Endothelial cell of umbilical vein (primary cell): ENCODE results near the gene EXO5. TPM values are rescaled to one million over a fixed set of nuclear protein-coding genes. Genes with fewer than 3 reads are reported as not detected.

Experiments used
- BruUV-seq: library from RNA; stranded (reverse); fragments of 400-500 nt; replicated peaks from 2 replicates; lab custom pipeline; 2021; lab: Mats Ljungman, UMichigan
- CTCF ChIA-PET: fragments of 300-600, 350-600 bp; sonication (Branson Sonifier 250); formaldehyde crosslinking; loops from one replicate; lab custom pipeline; 2021; ENCODE audit warnings: antibody characterized with exemption, inconsistent platforms; lab: Charles Lee
- POLR2A ChIA-PET: fragments of 300-600, 350-600 bp; sonication (Branson Sonifier 250); formaldehyde crosslinking; loops from one replicate; lab custom pipeline; 2021; ENCODE audit warnings: antibody characterized with exemption, inconsistent platforms; lab: Charles Lee
- DNase-seq: peaks from one replicate; pipeline ENCODE4 v3.0.0-alpha.2; 2011; ENCODE audit warnings: low read depth, low spot score
- FAIRE-seq: peaks from 2 replicates; lab custom pipeline; 2011; peaks lifted over from hg19 to GRCh38; lab: Jason Lieb, UNC
- H2AFZ ChIP-seq: 2 replicates; pipeline ENCODE4 v1.6.0; 2012; ENCODE audit warnings: low read depth, low read length, control low read depth, inconsistent platforms
- H3K27ac ChIP-seq: 2 replicates; pipeline ENCODE4 v1.5.1; 2011; ENCODE audit warnings: low read depth, mild to moderate bottlenecking, control low read depth, low read length, moderate library complexity; ENCODE audit not compliant: insufficient read depth
- H3K27me3 ChIP-seq, 2 experiments: 2 replicates each; pipeline versions ENCODE4 v1.6.0 to v1.6.1; 2011; ENCODE audit warnings: low read length in 2 of 2, mixed read lengths in 1 of 2; ENCODE audit not compliant: control insufficient read depth in 2 of 2, insufficient read depth in 2 of 2
- H3K36me3 ChIP-seq, 2 experiments: 2 replicates in 1 of 2; 3 replicates in 1 of 2; pipeline ENCODE4 v1.5.1; 2011; ENCODE audit warnings: low read length in 2 of 2, mild to moderate bottlenecking in 1 of 2, moderate library complexity in 1 of 2; ENCODE audit not compliant: control insufficient read depth in 2 of 2, insufficient read depth in 2 of 2; ENCODE audit errors: extremely low read depth in 1 of 2
- H3K4me1 ChIP-seq: 3 replicates; pipeline ENCODE4 v1.5.1; 2011; ENCODE audit warnings: mild to moderate bottlenecking, low read length; ENCODE audit not compliant: control insufficient read depth, insufficient read depth; ENCODE audit errors: extremely low read depth
- H3K4me2 ChIP-seq: 2 replicates; pipeline ENCODE4 v1.6.1; 2011; ENCODE audit warnings: low read length, control low read depth, mixed read lengths; ENCODE audit not compliant: insufficient read depth
- H3K4me3 ChIP-seq, 3 experiments: fragments of 200-600 bp in 1 of 3; sonication (generic), shearing (Covaris generic) in 1 of 3; replicated peaks in 1 of 3; 2 replicates each; pipeline ENCODE4 v1.5.1; 2011 to 2016; ENCODE audit warnings: control low read depth in 3 of 3, low read length in 3 of 3, mild to moderate bottlenecking in 2 of 3, inconsistent platforms in 1 of 3, low read depth in 1 of 3, moderate library complexity in 1 of 3; ENCODE audit not compliant: insufficient read depth in 1 of 3
- H3K79me2 ChIP-seq: 2 replicates; pipeline ENCODE4 v1.6.0; 2012; ENCODE audit warnings: low read length, inconsistent platforms; ENCODE audit not compliant: control insufficient read depth, insufficient read depth
- H3K9ac ChIP-seq: replicated peaks from 2 replicates; pipeline ENCODE3; 2011; ENCODE audit warnings: low read length, control low read depth; ENCODE audit not compliant: insufficient read depth; ENCODE audit errors: extremely low read depth
- H3K9me1 ChIP-seq: replicated peaks from 3 replicates; pipeline ENCODE4 v1.6.0; 2011; ENCODE audit warnings: mild to moderate bottlenecking, low read length; ENCODE audit not compliant: control insufficient read depth, insufficient read depth; ENCODE audit errors: extremely low read depth
- H3K9me3 ChIP-seq: replicated peaks from 2 replicates; pipeline ENCODE4 v1.5.1; 2012; ENCODE audit warnings: low read length, inconsistent platforms; ENCODE audit not compliant: control insufficient read depth, insufficient read depth
- H4K20me1 ChIP-seq: replicated peaks from 2 replicates; pipeline ENCODE3; 2011; ENCODE audit warnings: mild to moderate bottlenecking, low read length; ENCODE audit not compliant: control insufficient read depth, insufficient read depth; ENCODE audit errors: extremely low read depth
- EZH2 ChIP-seq: IDR thresholded peaks from 2 replicates; pipeline ENCODE4 v1.6.1; 2012; ENCODE audit warnings: borderline replicate concordance, low read depth, mild to moderate bottlenecking, moderate library complexity, low read length, inconsistent platforms; ENCODE audit not compliant: severe bottlenecking
- FOS ChIP-seq: IDR thresholded peaks from 2 replicates; pipeline ENCODE4 v1.6.1; 2011; ENCODE audit warnings: mild to moderate bottlenecking, low read length, moderate library complexity, borderline replicate concordance; ENCODE audit not compliant: insufficient read depth
- GATA2 ChIP-seq: IDR thresholded peaks from 2 replicates; pipeline ENCODE4 v1.7.0; 2011; ENCODE audit warnings: low read depth, mild to moderate bottlenecking, moderate library complexity, mixed read lengths, low read length; ENCODE audit not compliant: insufficient read length, insufficient read depth
- JUN ChIP-seq: IDR thresholded peaks from 2 replicates; pipeline ENCODE4 v1.6.1; 2011; ENCODE audit warnings: borderline replicate concordance, low read depth; ENCODE audit not compliant: insufficient read length, insufficient read depth
- MAX ChIP-seq: IDR thresholded peaks from 2 replicates; pipeline ENCODE4 v1.6.1; 2011; ENCODE audit not compliant: insufficient read depth, insufficient read length
- MYC ChIP-seq: IDR thresholded peaks from one replicate; pipeline ENCODE4 v1.6.1; 2011; ENCODE audit warnings: mild to moderate bottlenecking, low read depth, low read length
- POLR2A ChIP-seq: IDR thresholded peaks from 2 replicates; pipeline ENCODE4 v1.6.1; 2012; ENCODE audit warnings: low read depth, mild to moderate bottlenecking, control low read depth, low read length
- POLR2AphosphoS5 ChIP-seq: IDR thresholded peaks from 2 replicates; pipeline ENCODE4 v1.6.1; 2012; ENCODE audit warnings: low read depth, mild to moderate bottlenecking, control low read depth, low read length, moderate library complexity; ENCODE audit not compliant: insufficient read depth
- dilution Hi-C: fragments of 300-500 bp; cut with MboI; formaldehyde crosslinking; loops from one replicate; pipeline ENCODE4 v1.15.0; 2019; ENCODE audit warnings: low sequenced_read_pairs; ENCODE audit not compliant: extremely low pct_ligation_motif_present
- intact Hi-C: fragments of 100-400 bp; cut with micrococcal nuclease; formaldehyde crosslinking; loops from one replicate; pipeline ENCODE4 v1.10.0; 2022
- polyA plus RNA-seq, 4 experiments: library from polyadenylated mRNA; depleted of rRNA in 3 of 4; stranded (reverse) in 3 of 4; unstranded in 1 of 4; fragments of >200 nt; gene quantifications; 2 replicates each; pipeline versions ENCODE4 v1.2.1 to v1.2.3, GENCODE V29; 2011 to 2012; ENCODE audit warnings: missing spikeins in 1 of 4
- total RNA-seq: library from RNA; stranded (reverse); gene quantifications from 2 replicates; pipeline ENCODE4 v1.2.3, GENCODE V29; 2021
- TF ChIP-seq, protein P1 (sequence below), 2 donors: IDR thresholded peaks; 1 replicate in 1 of 2; 2 replicates in 1 of 2; pipeline ENCODE4 v1.5.1; 2011; ENCODE audit warnings: low read length in 2 of 2, mild to moderate bottlenecking in 2 of 2, moderate library complexity in 2 of 2, control low read depth in 1 of 2, inconsistent platforms in 1 of 2, low read depth in 1 of 2; ENCODE audit not compliant: insufficient read depth in 1 of 2; ENCODE audit errors: extremely low read depth in 1 of 2

The EXO5 gene
- total and polyA plus RNA-seq, 2 donors (not counting 3 experiments of a cell fraction or from before 2014, with no cell fraction given): 7.0 to 13.0 TPM

DNA sequence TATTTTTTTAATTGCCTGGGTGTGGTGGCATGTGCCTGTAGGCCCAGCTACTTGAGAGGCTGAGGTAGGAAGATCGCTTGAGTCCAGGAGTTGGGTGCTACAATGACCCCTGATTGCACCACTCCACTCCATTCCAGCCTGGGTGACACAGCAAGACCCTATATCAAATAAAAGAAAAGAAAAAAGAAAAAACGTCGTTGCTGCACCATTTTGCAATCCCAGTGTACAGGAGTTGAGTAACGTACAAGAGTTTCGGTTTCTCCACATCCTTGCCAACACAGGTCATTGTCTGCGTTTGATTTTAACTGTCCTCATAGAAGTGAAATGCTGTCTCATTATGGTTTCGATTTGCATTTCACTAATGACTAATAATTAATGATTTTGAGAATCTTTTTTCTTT, 30.8 kb downstream of the EXO5 start:
- no TSS peak for BruUV-seq
- POLR2A ChIA-PET: no interaction called here
- H3K27ac ChIP-seq: no peak overlapping the region
- H3K27me3 ChIP-seq: no peaks in the 10 kb centered on the region
- H3K79me2 ChIP-seq: no peaks in the 10 kb centered on the region
- no peaks in the 10 kb centered on the region for H3K4me1 ChIP-seq
- peaks cover 0 to 4% of the 10 kb centered on the region in 2 experiments for H3K36me3 ChIP-seq
- H3K9me1 ChIP-seq: no peaks in the 10 kb centered on the region
- no peak overlapping the region for H2AFZ ChIP-seq
- no peak overlapping the region for H3K4me2 ChIP-seq
- TF ChIP-seq FOS (no peak), POLR2AphosphoS5 (no peak), JUN (no peak), MAX (no peak), GATA2 (no peak), EZH2 (no peak), MYC (no peak), POLR2A (no peak)
- TF ChIP-seq, protein P1, sequence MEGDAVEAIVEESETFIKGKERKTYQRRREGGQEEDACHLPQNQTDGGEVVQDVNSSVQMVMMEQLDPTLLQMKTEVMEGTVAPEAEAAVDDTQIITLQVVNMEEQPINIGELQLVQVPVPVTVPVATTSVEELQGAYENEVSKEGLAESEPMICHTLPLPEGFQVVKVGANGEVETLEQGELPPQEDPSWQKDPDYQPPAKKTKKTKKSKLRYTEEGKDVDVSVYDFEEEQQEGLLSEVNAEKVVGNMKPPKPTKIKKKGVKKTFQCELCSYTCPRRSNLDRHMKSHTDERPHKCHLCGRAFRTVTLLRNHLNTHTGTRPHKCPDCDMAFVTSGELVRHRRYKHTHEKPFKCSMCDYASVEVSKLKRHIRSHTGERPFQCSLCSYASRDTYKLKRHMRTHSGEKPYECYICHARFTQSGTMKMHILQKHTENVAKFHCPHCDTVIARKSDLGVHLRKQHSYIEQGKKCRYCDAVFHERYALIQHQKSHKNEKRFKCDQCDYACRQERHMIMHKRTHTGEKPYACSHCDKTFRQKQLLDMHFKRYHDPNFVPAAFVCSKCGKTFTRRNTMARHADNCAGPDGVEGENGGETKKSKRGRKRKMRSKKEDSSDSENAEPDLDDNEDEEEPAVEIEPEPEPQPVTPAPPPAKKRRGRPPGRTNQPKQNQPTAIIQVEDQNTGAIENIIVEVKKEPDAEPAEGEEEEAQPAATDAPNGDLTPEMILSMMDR (IDR thresholded peaks at IDR 0.05; ENCODE audit: extremely low read depth in 1 of 2, insufficient read depth in 1 of 2, low read depth in 1 of 2, low read length in 2 of 2): no peak
- intact Hi-C loops (no loop called here), dilution Hi-C loops (no loop called here)
- H3K9me3 ChIP-seq: no peaks in the 10 kb centered on the region
- FAIRE-seq: no peak
- no peaks in the 10 kb centered on the region for H4K20me1 ChIP-seq
- no peak overlapping the region for H3K9ac ChIP-seq
- H3K4me3 ChIP-seq: no peak overlapping the region
- CTCF ChIA-PET: no interaction called here
- DNase-seq: no peak
